Activated T-helper 1 cell treated with Interleukin-2 at 50 U/mL for 16 hours (primary cell): ENCODE data around the gene EME1.

Experiments
- DNase-seq: peaks from one replicate; pipeline ENCODE4 v3.0.0-alpha.2; 2020; ENCODE audit warnings: low read depth

The EME1 gene

GRCh38 chr17:50363217-50364060 lies 9.6 kb upstream of the EME1 start:
- DNase-seq = no peak

GRCh38 chr17:50364061-50364458 lies 9.0 kb upstream of the EME1 start:
- no peak for DNase-seq

GRCh38 chr17:50364715-50365114 lies 8.3 kb upstream of the EME1 start:
- no peak for DNase-seq

- no peak for DNase-seq
Observed at GRCh38 chr17:50365165-50365564, 7.9 kb upstream of the EME1 start.

GRCh38 chr17:50365649-50366393 lies 7.2 kb upstream of the EME1 start:
- no peak for DNase-seq

- no peak for DNase-seq
Observed at GRCh38 chr17:50367401-50367800, 5.6 kb upstream of the EME1 start.

GRCh38 chr17:50370052-50370451 lies 3.0 kb upstream of the EME1 start:
- DNase-seq = no peak

- no peak for DNase-seq
Observed at GRCh38 chr17:50371526-50371925, 1.5 kb upstream of the EME1 start.

- DNase-seq = no peak
Observed at GRCh38 chr17:50372222-50372757, 739 bp upstream of the EME1 start.

GRCh38 chr17:50373705-50374104 lies 676 bp downstream of the EME1 start:
- DNase-seq = no peak

GRCh38 chr17:50375858-50376538 lies 3.0 kb downstream of the EME1 start:
- DNase-seq = no peak

GRCh38 chr17:50379351-50380132 lies 6.5 kb downstream of the EME1 start:
- DNase-seq = no peak

- no peak for DNase-seq
Observed at GRCh38 chr17:50380369-50381259, 7.6 kb downstream of the EME1 start.

- DNase-seq = no peak
Observed at GRCh38 chr17:50381260-50381815, 8.3 kb downstream of the EME1 start.

- no peak for DNase-seq
Observed at GRCh38 chr17:50381920-50382319, 8.9 kb downstream of the EME1 start.

- no peak for DNase-seq
Observed at GRCh38 chr17:50382931-50383330, 9.9 kb downstream of the EME1 start.

GRCh38 chr17:50386510-50386909 lies 13.5 kb downstream of the EME1 start:
- no peak for DNase-seq

- DNase-seq = no peak
Observed at GRCh38 chr17:50388728-50389127, 15.7 kb downstream of the EME1 start.

- no peak for DNase-seq
Observed at GRCh38 chr17:50389534-50389933, 16.5 kb downstream of the EME1 start.

GRCh38 chr17:50392621-50393020 lies 19.6 kb downstream of the EME1 start:
- DNase-seq = no peak
